Breast epithelium (tissue), 4 donors: Measurements from ENCODE around the gene NCAPG2. TPM values are rescaled to one million over a fixed set of nuclear protein-coding genes. Genes with fewer than 3 reads are reported as not detected.
"Not testable (repeated sequence)": the region's sequence is repeated elsewhere in the genome, so short reads cannot be mapped to it uniquely, and the experiment has no call there.

Source experiments
- DNase-seq, 2 donors: peaks; one replicate each; pipeline ENCODE4 v3.0.0-alpha.2; 2019; ENCODE audit warnings: low spot score in 2 of 2
- H3K27ac ChIP-seq, 2 donors: fragments of 200-600 bp; sonication (generic) in 1 of 2; one replicate each; pipeline ENCODE4 v1.5.1; 2016 to 2019; ENCODE audit warnings: mild to moderate bottlenecking in 1 of 2
- H3K27me3 ChIP-seq, 2 donors: fragments of 200-600 bp; sonication (generic) in 1 of 2; one replicate each; pipeline versions ENCODE4 v1.5.1 to v1.6.0; 2017 to 2019; ENCODE audit warnings: control low read depth in 1 of 2, mild to moderate bottlenecking in 1 of 2
- H3K36me3 ChIP-seq: fragments of 200-600 bp; one replicate; pipeline ENCODE4 v1.5.1; 2019
- H3K4me1 ChIP-seq, 2 donors: fragments of 200-600 bp; sonication (generic); one replicate each; pipeline ENCODE4 v1.5.1; 2016 to 2019; ENCODE audit warnings: control low read depth in 1 of 2
- H3K4me3 ChIP-seq, 3 donors: fragments of 200-600 bp; sonication (generic); 1 replicate in 2 of 3; 2 replicates in 1 of 3; pipeline ENCODE4 v1.5.1; 2016 to 2019; ENCODE audit warnings: mild to moderate bottlenecking in 3 of 3, moderate library complexity in 2 of 3
- H3K9me3 ChIP-seq, 2 donors: fragments of 200-600 bp; sonication (generic) in 1 of 2; one replicate each; pipeline ENCODE4 v1.5.1; 2016 to 2019; ENCODE audit warnings: control low read depth in 1 of 2
- CTCF ChIP-seq, 3 donors: fragments of 450-650 bp; IDR thresholded peaks; one replicate each; pipeline ENCODE4 v1.5.1; 2016 to 2017; ENCODE audit warnings: antibody characterized with exemption in 3 of 3, mild to moderate bottlenecking in 3 of 3, moderate library complexity in 3 of 3
- POLR2A ChIP-seq: fragments of 450-650 bp; IDR thresholded peaks from one replicate; pipeline ENCODE4 v1.6.1; 2016; ENCODE audit warnings: antibody characterized with exemption, mild to moderate bottlenecking, moderate library complexity
- POLR2AphosphoS5 ChIP-seq, 3 donors: sonication (generic); formaldehyde crosslinking; IDR thresholded peaks; one replicate each; pipeline ENCODE4 v1.6.1; 2017; ENCODE audit warnings: antibody characterized with exemption in 3 of 3
- intact Hi-C: fragments of 100-400 bp; cut with DNase I; formaldehyde crosslinking; loops from one replicate; pipeline ENCODE4 v1.15.1; 2023; ENCODE audit warnings: low total_unique reads
- total RNA-seq, 3 donors: library from RNA; depleted of rRNA; stranded (reverse); fragments of >200 nt; gene quantifications; one replicate each; pipeline ENCODE4 v1.1.0, GENCODE V29; 2016

Gene NCAPG2
- total RNA-seq, 3 donors from 2014 or later, result 9.8 to 12.5 (median 10.4) TPM

GRCh38 chr7:158700008-158700407 lies 4.6 kb downstream of the NCAPG2 start:
- intact Hi-C loops, result no loop called here
- H3K27me3 ChIP-seq, result no peaks in the 10 kb centered on the region
- H3K36me3 ChIP-seq, result no peaks in the 10 kb centered on the region
- TF ChIP-seq CTCF (IDR thresholded peaks at IDR 0.05) (no peak), POLR2AphosphoS5 (IDR thresholded peaks at IDR 0.05) (no peak), POLR2A (no peak)
- no peak overlapping the region for H3K4me3 ChIP-seq
- H3K4me1 ChIP-seq, result no peaks in the 10 kb centered on the region
- H3K27ac ChIP-seq, result no peak overlapping the region
- H3K9me3 ChIP-seq, result no peaks in the 10 kb centered on the region
- DNase-seq, result no peak

GRCh38 chr7:158699341-158699740 lies 5.3 kb downstream of the NCAPG2 start:
- H3K4me3 ChIP-seq, result no peak overlapping the region
- no peak for DNase-seq
- TF ChIP-seq CTCF (IDR thresholded peaks at IDR 0.05) (no peak), POLR2A (no peak), POLR2AphosphoS5 (IDR thresholded peaks at IDR 0.05) (no peak)
- H3K27ac ChIP-seq, result no peak overlapping the region
- H3K4me1 ChIP-seq, result no peaks in the 10 kb centered on the region
- no peaks in the 10 kb centered on the region for H3K36me3 ChIP-seq
- no peaks in the 10 kb centered on the region for H3K9me3 ChIP-seq
- intact Hi-C loops, result no loop called here
- H3K27me3 ChIP-seq, result no peaks in the 10 kb centered on the region

GRCh38 chr7:158698657-158699195 lies 5.9 kb downstream of the NCAPG2 start:
- no peaks in the 10 kb centered on the region for H3K9me3 ChIP-seq
- H3K27ac ChIP-seq, result no peak overlapping the region
- H3K27me3 ChIP-seq, result no peaks in the 10 kb centered on the region
- no peak for DNase-seq
- no peaks in the 10 kb centered on the region for H3K4me1 ChIP-seq
- TF ChIP-seq POLR2A, result no peak
- TF ChIP-seq CTCF (IDR thresholded peaks at IDR 0.05), result no peak
- no peak for TF ChIP-seq POLR2AphosphoS5 (IDR thresholded peaks at IDR 0.05)
- intact Hi-C loops, result no loop called here
- H3K36me3 ChIP-seq, result no peaks in the 10 kb centered on the region
- no peak overlapping the region for H3K4me3 ChIP-seq

- H3K4me3 ChIP-seq, intact Hi-C loops, H3K9me3 ChIP-seq, H3K4me1 ChIP-seq, DNase-seq, H3K27me3 ChIP-seq, H3K36me3 ChIP-seq, H3K27ac ChIP-seq: not testable (repeated sequence)
Observed at GRCh38 chr7:158697597-158697996, 7.0 kb downstream of the NCAPG2 start.

- no peaks in the 10 kb centered on the region for H3K9me3 ChIP-seq
- no peaks in the 10 kb centered on the region for H3K27me3 ChIP-seq
- TF ChIP-seq CTCF (IDR thresholded peaks at IDR 0.05) (peak in 2 of 3 donors; percentile 44 to 67), POLR2A (no peak), POLR2AphosphoS5 (IDR thresholded peaks at IDR 0.05) (no peak)
- no peaks in the 10 kb centered on the region for H3K36me3 ChIP-seq
- H3K4me1 ChIP-seq, result no peaks in the 10 kb centered on the region
- intact Hi-C loops, result no loop called here
- peak; percentile 58 to 59 for DNase-seq
- peak overlapping the region in 1 of 2 donors; percentile 4 for H3K27ac ChIP-seq
- H3K4me3 ChIP-seq, result no peak overlapping the region
Observed at GRCh38 chr7:158695726-158696452, 8.7 kb downstream of the NCAPG2 start.
